ENCODE measurements around the gene FPGS. TPM values are rescaled to one million over a fixed set of nuclear protein-coding genes. Genes with fewer than 3 reads are reported as not detected.
A peak's percentile ranks its signal among the peaks of the same experiment; 100 is the strongest.

The FPGS gene
- total RNA-seq, 2 experiments from 2014 or later = 71.9 to 80.4 TPM

DNA sequence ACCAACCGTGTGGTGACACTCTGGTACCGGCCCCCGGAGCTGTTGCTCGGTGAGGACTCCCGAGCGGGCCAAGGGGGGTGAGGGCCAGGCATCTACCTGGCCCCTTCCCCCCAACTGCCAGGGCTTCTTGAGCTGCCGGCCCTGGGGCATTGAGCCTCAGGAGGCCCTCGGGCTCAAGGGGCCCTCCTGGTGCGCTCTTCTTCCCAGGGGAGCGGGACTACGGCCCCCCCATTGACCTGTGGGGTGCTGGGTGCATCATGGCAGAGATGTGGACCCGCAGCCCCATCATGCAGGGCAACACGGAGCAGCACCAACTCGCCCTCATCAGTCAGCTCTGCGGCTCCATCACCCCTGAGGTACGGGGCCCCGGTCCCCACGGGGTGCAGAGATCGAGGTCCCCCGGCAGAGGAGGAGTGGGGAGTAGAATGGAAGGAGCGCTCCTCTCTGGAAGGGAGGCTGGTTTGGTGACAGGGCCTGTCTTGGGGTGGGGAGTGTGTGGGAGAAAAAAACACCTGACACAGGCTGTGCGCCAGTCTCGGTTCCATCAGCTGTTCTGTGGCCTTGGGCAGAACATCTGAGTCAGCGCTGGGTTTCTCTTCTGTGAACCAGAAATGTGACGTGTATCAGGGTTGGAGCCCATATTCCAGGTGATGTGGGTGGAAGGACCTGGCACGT is 14.2 kb upstream of the FPGS start:
- intact Hi-C loops (cut with DNase I, micrococcal nuclease) = loop anchor here (5.0 to 10.0 kb wide), 7 partner anchors 79 to 899 kb away; partner anchors contain the start of genes EEIG1 (in 1 of the 2), NAIF1 (in 1 of the 2), SET (in 1 of the 2) and SLC25A25 (in 1 of the 2)
- H3K36me3 Mint-ChIP-seq (ENCODE audit: low read depth) = peaks cover 50% of the 10 kb centered on the region

GRCh38 chr9:127789179-127789578 is 13.5 kb upstream of the FPGS start:
- Mint-ChIP-seq H3K27ac (peak overlapping the region; percentile 75), H3K4me3 (no peak overlapping the region), H3K4me1 (peaks cover 42% of the 10 kb centered on the region), H3K9me3 (ENCODE audit: low read depth) (no peaks in the 10 kb centered on the region), H3K36me3 (ENCODE audit: low read depth) (peaks cover 50% of the 10 kb centered on the region), H3K27me3 (no peaks in the 10 kb centered on the region)
- ATAC-seq = no peak
- DNase-seq = no peak
- intact Hi-C loops (cut with DNase I, micrococcal nuclease) = loop anchor here (5.0 to 10.0 kb wide), 7 partner anchors 78 to 898 kb away; partner anchors contain the start of genes EEIG1 (in 1 of the 2), NAIF1 (in 1 of the 2), SET (in 1 of the 2) and SLC25A25 (in 1 of the 2)
- ChIA-PET CTCF (interaction anchor here (0.7 to 1.1 kb wide), 3 partner anchors 13 to 132 kb away, joined by 3 to 4 read pairs (median 3); no protein-coding TSS in a partner anchor), POLR2A (interaction anchor here (1.2 kb wide), 1 partner anchor 18 kb away, joined by 5 read pairs; no protein-coding TSS in a partner anchor)

More for the DNA sequence above, 14.2 kb upstream of the FPGS start:
- POLR2A ChIA-PET = interaction anchor here (1.2 kb wide), 1 partner anchor 18 kb away, joined by 5 read pairs; no protein-coding TSS in a partner anchor
- CTCF ChIA-PET = interaction anchor here (0.7 to 1.1 kb wide), 3 partner anchors 29 to 133 kb away, joined by 3 to 4 read pairs (median 3); no protein-coding TSS in a partner anchor
- ATAC-seq (peak; percentile 16), DNase-seq (peak; percentile 88)
- Mint-ChIP-seq H3K4me3 (no peak overlapping the region), H3K27me3 (no peaks in the 10 kb centered on the region), H3K27ac (peak overlapping the region; percentile 75), H3K4me1 (peaks cover 49% of the 10 kb centered on the region), H3K9me3 (ENCODE audit: low read depth) (no peaks in the 10 kb centered on the region)

- peaks cover 50% of the 10 kb centered on the region for H3K36me3 Mint-ChIP-seq (ENCODE audit: low read depth)
Observed at GRCh38 chr9:127790094-127790855, 12.4 kb upstream of the FPGS start.

GRCh38 chr9:127791085-127791484 is 11.6 kb upstream of the FPGS start:
- H3K27ac Mint-ChIP-seq = no peak overlapping the region
- POLR2A ChIA-PET = no interaction called here

More at GRCh38 chr9:127790094-127790855, 12.4 kb upstream of the FPGS start:
- H3K4me1 Mint-ChIP-seq = peaks cover 35% of the 10 kb centered on the region
- ChIA-PET POLR2A (no interaction called here), CTCF (no interaction called here)
- H3K9me3 Mint-ChIP-seq (ENCODE audit: low read depth) = no peaks in the 10 kb centered on the region
- H3K4me3 Mint-ChIP-seq = no peak overlapping the region
- DNase-seq (no peak), ATAC-seq (no peak)
- intact Hi-C loops (cut with DNase I, micrococcal nuclease) = no loop called here
- H3K27me3 Mint-ChIP-seq = no peaks in the 10 kb centered on the region
- peak overlapping the region; percentile 48 for H3K27ac Mint-ChIP-seq

GRCh38 chr9:127792417-127793031 is 10.2 kb upstream of the FPGS start:
- ChIA-PET POLR2A (interaction anchor here (0.7 to 1.2 kb wide), 5 partner anchors 10 to 77 kb away, joined by 3 to 5 read pairs (median 4); partner anchors contain the start of genes PTRH1, TOR2A and TTC16), CTCF (interaction anchor here (0.7 to 0.9 kb wide), 4 partner anchors 13 to 58 kb away, joined by 3 to 4 read pairs (median 3); partner anchors contain the start of gene TOR2A)
- Mint-ChIP-seq H3K27ac (peak overlapping the region; percentile 12), H3K4me1 (peaks cover 44% of the 10 kb centered on the region), H3K4me3 (no peak overlapping the region), H3K27me3 (no peaks in the 10 kb centered on the region), H3K9me3 (ENCODE audit: low read depth) (no peaks in the 10 kb centered on the region), H3K36me3 (ENCODE audit: low read depth) (peaks cover 39% of the 10 kb centered on the region)
- intact Hi-C loops (cut with DNase I, micrococcal nuclease) = no loop called here
- DNase-seq (no peak), ATAC-seq (no peak)

More at GRCh38 chr9:127791085-127791484, 11.6 kb upstream of the FPGS start:
- CTCF ChIA-PET = no interaction called here
- no peak for ATAC-seq
- H3K4me3 Mint-ChIP-seq = no peak overlapping the region
- DNase-seq = no peak
- H3K4me1 Mint-ChIP-seq = peaks cover 40% of the 10 kb centered on the region
- peaks cover 50% of the 10 kb centered on the region for H3K36me3 Mint-ChIP-seq (ENCODE audit: low read depth)
- intact Hi-C loops (cut with DNase I, micrococcal nuclease) = no loop called here
- H3K9me3 Mint-ChIP-seq (ENCODE audit: low read depth) = no peaks in the 10 kb centered on the region
- no peaks in the 10 kb centered on the region for H3K27me3 Mint-ChIP-seq

DNA sequence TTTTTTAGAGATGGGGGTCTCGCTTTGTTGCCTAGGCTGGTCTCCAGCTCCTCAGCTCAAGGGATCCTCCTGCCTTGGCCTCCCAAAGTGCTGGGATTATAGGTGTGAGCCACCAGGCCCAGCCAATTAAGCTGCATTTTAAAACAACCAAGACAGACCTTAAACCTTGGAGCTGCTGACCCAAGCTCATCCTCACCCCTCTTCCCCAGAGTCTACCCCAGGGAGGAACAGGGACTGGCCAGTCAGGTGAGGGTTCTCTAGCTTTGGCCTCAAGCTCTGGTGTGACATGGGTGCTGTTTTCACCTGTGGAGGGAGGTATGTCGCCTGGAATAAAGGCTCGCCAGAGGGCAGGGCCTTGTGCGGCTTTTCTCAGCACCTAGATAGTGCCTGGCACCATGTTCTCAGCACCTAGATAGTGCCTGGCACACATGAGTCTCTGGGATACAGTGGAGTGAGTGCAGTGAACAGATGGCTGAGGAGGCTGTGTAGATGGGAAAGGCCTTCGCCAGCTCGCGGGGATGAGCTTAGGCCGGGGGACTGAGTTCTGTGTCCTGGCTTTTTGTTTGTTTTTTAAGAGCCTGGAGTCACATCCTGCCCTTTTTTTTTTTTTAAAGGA is 9.5 kb upstream of the FPGS start:
- DNase-seq = no peak
- H3K27ac Mint-ChIP-seq = peak overlapping the region; percentile 63
- H3K4me1 Mint-ChIP-seq = peaks cover 43% of the 10 kb centered on the region
- no peak for ATAC-seq
- no peak overlapping the region for H3K4me3 Mint-ChIP-seq
- H3K9me3 Mint-ChIP-seq (ENCODE audit: low read depth) = no peaks in the 10 kb centered on the region
- peaks cover 34% of the 10 kb centered on the region for H3K36me3 Mint-ChIP-seq (ENCODE audit: low read depth)
- ChIA-PET CTCF (interaction anchor here (0.7 kb wide), 2 partner anchors 21 to 47 kb away, joined by 3 read pairs; no protein-coding TSS in a partner anchor), POLR2A (interaction anchor here (0.7 to 1.2 kb wide), 4 partner anchors 9 to 146 kb away, joined by 3 to 6 read pairs (median 4); partner anchors contain the start of genes PTRH1, TOR2A and TTC16)
- intact Hi-C loops (cut with DNase I, micrococcal nuclease) = no loop called here
- H3K27me3 Mint-ChIP-seq = no peaks in the 10 kb centered on the region

GRCh38 chr9:127794001-127794791 is 8.5 kb upstream of the FPGS start:
- intact Hi-C loops (cut with DNase I, micrococcal nuclease) = no loop called here
- Mint-ChIP-seq H3K27ac (no peak overlapping the region), H3K27me3 (no peaks in the 10 kb centered on the region), H3K9me3 (ENCODE audit: low read depth) (no peaks in the 10 kb centered on the region), H3K36me3 (ENCODE audit: low read depth) (peaks cover 25% of the 10 kb centered on the region), H3K4me1 (peaks cover 33% of the 10 kb centered on the region), H3K4me3 (no peak overlapping the region)
- ChIA-PET POLR2A (no interaction called here), CTCF (no interaction called here)
- ATAC-seq (no peak), DNase-seq (no peak)

- H3K4me3 Mint-ChIP-seq = no peak overlapping the region
- H3K27me3 Mint-ChIP-seq = no peaks in the 10 kb centered on the region
- ChIA-PET CTCF (interaction anchor here (1.4 kb wide), 1 partner anchor 25 kb away, joined by 3 read pairs; no protein-coding TSS in a partner anchor), POLR2A (interaction anchor here (0.6 kb wide), 1 partner anchor 45 kb away, joined by 6 read pairs; no protein-coding TSS in a partner anchor)
- H3K4me1 Mint-ChIP-seq = peaks cover 26% of the 10 kb centered on the region
- DNase-seq (no peak), ATAC-seq (peak; percentile 36)
- H3K36me3 Mint-ChIP-seq (ENCODE audit: low read depth) = peaks cover 10% of the 10 kb centered on the region
- H3K9me3 Mint-ChIP-seq (ENCODE audit: low read depth) = no peaks in the 10 kb centered on the region
- intact Hi-C loops (cut with DNase I, micrococcal nuclease) = no loop called here
- peak overlapping the region; percentile 62 for H3K27ac Mint-ChIP-seq
Observed at GRCh38 chr9:127796225-127796813, 6.4 kb upstream of the FPGS start.

DNA sequence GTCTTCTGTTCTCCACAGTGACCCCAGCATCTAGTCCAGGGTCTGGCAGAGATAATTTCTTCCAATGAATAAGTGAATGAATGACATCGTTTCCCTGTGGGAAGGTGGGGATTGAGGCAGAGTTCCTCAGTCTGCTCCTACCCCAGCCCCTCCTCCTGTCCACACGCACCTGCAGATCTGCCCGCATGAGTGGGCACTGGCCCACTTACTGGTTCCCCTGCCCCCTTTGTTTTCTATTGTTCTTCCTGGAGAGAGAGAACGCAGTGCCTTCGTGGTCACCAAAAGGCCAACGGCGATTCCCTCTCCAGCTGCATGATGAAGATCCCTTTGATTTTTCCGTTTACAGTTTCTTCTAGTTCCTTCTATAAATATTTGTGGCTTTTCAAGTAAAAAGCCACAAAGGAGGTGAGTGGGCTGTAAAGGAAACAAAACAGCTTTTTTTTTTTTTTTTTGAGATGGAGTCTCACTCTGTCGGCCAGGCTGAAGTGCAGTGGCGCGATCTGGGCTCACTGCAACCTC is 5.8 kb upstream of the FPGS start:
- ChIA-PET POLR2A (interaction anchor here (0.6 kb wide), 2 partner anchors 9 to 44 kb away, joined by 3 to 6 read pairs; no protein-coding TSS in a partner anchor), CTCF (interaction anchor here (1.3 to 1.9 kb wide), 2 partner anchors 62 to 124 kb away, joined by 3 to 5 read pairs; partner anchors contain the start of gene TOR2A)
- H3K9me3 Mint-ChIP-seq (ENCODE audit: low read depth) = no peaks in the 10 kb centered on the region
- intact Hi-C loops (cut with DNase I, micrococcal nuclease) = no loop called here
- peaks cover 10% of the 10 kb centered on the region for H3K36me3 Mint-ChIP-seq (ENCODE audit: low read depth)
- peak overlapping the region; percentile 62 for H3K27ac Mint-ChIP-seq
- H3K27me3 Mint-ChIP-seq = no peaks in the 10 kb centered on the region
- no peak for DNase-seq
- peaks cover 29% of the 10 kb centered on the region for H3K4me1 Mint-ChIP-seq
- H3K4me3 Mint-ChIP-seq = peak overlapping the region; percentile 35
- peak; percentile 22 for ATAC-seq
